SJCRH30 (cell line): ENCODE measurements around the gene CREB5. TPM values are rescaled to one million over a fixed set of nuclear protein-coding genes. Genes with fewer than 3 reads are reported as not detected.
"Not testable (repeated sequence)": the region's sequence is repeated elsewhere in the genome, so short reads cannot be mapped to it uniquely, and the experiment has no call there.

Experiments used
- DNase-seq, 2 experiments: peaks; one replicate each; pipeline ENCODE4 v3.0.0-alpha.2; 2015 to 2020
- H3K27ac ChIP-seq: fragments of 250-450 bp; sonication (Bioruptor Pico); 2 replicates; pipeline ENCODE4 v1.5.1; 2020; ENCODE audit warnings: mild to moderate bottlenecking, moderate library complexity
- H3K27me3 ChIP-seq: fragments of 250-450 bp; sonication (Bioruptor Pico); 2 replicates; pipeline ENCODE4 v1.5.1; 2020; ENCODE audit warnings: mild to moderate bottlenecking, moderate library complexity
- H3K36me3 ChIP-seq: fragments of 250-450 bp; sonication (Bioruptor Pico); 2 replicates; pipeline ENCODE4 v1.5.1; 2020; ENCODE audit warnings: mild to moderate bottlenecking, moderate library complexity
- H3K4me1 ChIP-seq: fragments of 250-450 bp; sonication (Bioruptor Pico); 2 replicates; pipeline ENCODE4 v1.5.1; 2020; ENCODE audit warnings: mild to moderate bottlenecking, moderate library complexity
- H3K4me3 ChIP-seq: fragments of 250-450 bp; sonication (Bioruptor Pico); 2 replicates; pipeline ENCODE4 v1.5.1; 2020; ENCODE audit warnings: mild to moderate bottlenecking, moderate library complexity
- H3K9me3 ChIP-seq: fragments of 250-450 bp; sonication (Bioruptor Pico); replicated peaks from 2 replicates; pipeline ENCODE4 v1.5.1; 2020; ENCODE audit warnings: mild to moderate bottlenecking, moderate library complexity
- total RNA-seq: library from RNA; depleted of rRNA; stranded (reverse); fragments of >200 nt; shearing (Covaris generic); gene quantifications from 2 replicates; pipeline ENCODE4 v1.2.3, GENCODE V29; 2014

CREB5 gene
- total RNA-seq, 1 experiment from 2014 or later: 20.8 TPM

- no peak for DNase-seq
- H3K4me1 ChIP-seq: peaks cover 22% of the 10 kb centered on the region
- no peak overlapping the region for H3K27ac ChIP-seq
- no peaks in the 10 kb centered on the region for H3K27me3 ChIP-seq
- H3K4me3 ChIP-seq: no peak overlapping the region
- H3K36me3 ChIP-seq: no peaks in the 10 kb centered on the region
- no peaks in the 10 kb centered on the region for H3K9me3 ChIP-seq
Observed at GRCh38 chr7:28392289-28392688, 20.0 kb upstream of the CREB5 start.

GRCh38 chr7:28395404-28395803 lies 16.9 kb upstream of the CREB5 start:
- Histone ChIP-seq H3K27me3 (no peaks in the 10 kb centered on the region), H3K4me3 (no peak overlapping the region), H3K9me3 (no peaks in the 10 kb centered on the region), H3K36me3 (no peaks in the 10 kb centered on the region), H3K27ac (no peak overlapping the region), H3K4me1 (peaks cover 18% of the 10 kb centered on the region)
- no peak for DNase-seq

GRCh38 chr7:28395831-28396230 lies 16.5 kb upstream of the CREB5 start:
- no peaks in the 10 kb centered on the region for H3K27me3 ChIP-seq
- DNase-seq: peak in 1 of 2 experiments; percentile 29
- no peak overlapping the region for H3K4me3 ChIP-seq

GRCh38 chr7:28397141-28397540 lies 15.2 kb upstream of the CREB5 start:
- H3K9me3 ChIP-seq: no peaks in the 10 kb centered on the region; the same call in 1 of the 2 replicates
- no peak for DNase-seq
- H3K36me3 ChIP-seq: no peaks in the 10 kb centered on the region
- H3K27me3 ChIP-seq: no peaks in the 10 kb centered on the region
- no peak overlapping the region for H3K4me3 ChIP-seq
- H3K4me1 ChIP-seq: peaks cover 18% of the 10 kb centered on the region
- no peak overlapping the region for H3K27ac ChIP-seq

More at GRCh38 chr7:28395831-28396230, 16.5 kb upstream of the CREB5 start:
- Histone ChIP-seq H3K36me3 (no peaks in the 10 kb centered on the region), H3K27ac (no peak overlapping the region; the same call in 1 of the 2 replicates), H3K9me3 (no peaks in the 10 kb centered on the region), H3K4me1 (peaks cover 18% of the 10 kb centered on the region)

- Histone ChIP-seq H3K27ac (no peak overlapping the region), H3K4me1 (peaks cover 9% of the 10 kb centered on the region), H3K36me3 (no peaks in the 10 kb centered on the region), H3K27me3 (no peaks in the 10 kb centered on the region), H3K9me3 (no peaks in the 10 kb centered on the region; the same call in 1 of the 2 replicates), H3K4me3 (no peak overlapping the region)
- no peak for DNase-seq
Observed at GRCh38 chr7:28400838-28401360, 11.4 kb upstream of the CREB5 start.

- not testable (repeated sequence) for H3K9me3 ChIP-seq, H3K27ac ChIP-seq, DNase-seq, H3K4me3 ChIP-seq, H3K27me3 ChIP-seq, H3K36me3 ChIP-seq, H3K4me1 ChIP-seq
Observed at GRCh38 chr7:28401567-28401966, 10.8 kb upstream of the CREB5 start.

GRCh38 chr7:28405662-28406061 lies 6.7 kb upstream of the CREB5 start:
- no peak overlapping the region for H3K27ac ChIP-seq
- H3K9me3 ChIP-seq: no peaks in the 10 kb centered on the region; the same call in 1 of the 2 replicates
- H3K27me3 ChIP-seq: no peaks in the 10 kb centered on the region
- H3K36me3 ChIP-seq: no peaks in the 10 kb centered on the region
- no peaks in the 10 kb centered on the region for H3K4me1 ChIP-seq
- H3K4me3 ChIP-seq: no peak overlapping the region
- no peak for DNase-seq

- Histone ChIP-seq H3K9me3 (no peaks in the 10 kb centered on the region; the same call in 1 of the 2 replicates), H3K27ac (no peak overlapping the region), H3K36me3 (no peaks in the 10 kb centered on the region), H3K4me3 (no peak overlapping the region), H3K27me3 (no peaks in the 10 kb centered on the region), H3K4me1 (no peaks in the 10 kb centered on the region)
- DNase-seq: peak in 1 of 2 experiments; percentile 27
Observed at GRCh38 chr7:28406192-28406591, 6.1 kb upstream of the CREB5 start.

GRCh38 chr7:28407651-28408050 lies 4.7 kb upstream of the CREB5 start:
- no peaks in the 10 kb centered on the region for H3K4me1 ChIP-seq
- H3K36me3 ChIP-seq: no peaks in the 10 kb centered on the region
- H3K27ac ChIP-seq: no peak overlapping the region
- H3K4me3 ChIP-seq: no peak overlapping the region
- H3K27me3 ChIP-seq: no peaks in the 10 kb centered on the region
- no peaks in the 10 kb centered on the region for H3K9me3 ChIP-seq
- no peak for DNase-seq

- DNase-seq: no peak
- H3K27ac ChIP-seq: no peak overlapping the region
- peak overlapping the region; percentile 65 for H3K4me3 ChIP-seq
Observed at GRCh38 chr7:28408105-28408959, 4.0 kb upstream of the CREB5 start.

GRCh38 chr7:28408960-28409715 lies 3.2 kb upstream of the CREB5 start:
- no peaks in the 10 kb centered on the region for H3K36me3 ChIP-seq
- H3K4me3 ChIP-seq: peak overlapping the region; percentile 65
- DNase-seq: peak; percentile 98
- H3K4me1 ChIP-seq: no peaks in the 10 kb centered on the region
- peak overlapping the region; percentile 77 for H3K27ac ChIP-seq
- no peaks in the 10 kb centered on the region for H3K27me3 ChIP-seq
- H3K9me3 ChIP-seq: no peaks in the 10 kb centered on the region

More at GRCh38 chr7:28408105-28408959, 4.0 kb upstream of the CREB5 start:
- Histone ChIP-seq H3K9me3 (no peaks in the 10 kb centered on the region), H3K4me1 (no peaks in the 10 kb centered on the region), H3K27me3 (no peaks in the 10 kb centered on the region), H3K36me3 (no peaks in the 10 kb centered on the region)

- Histone ChIP-seq H3K27ac (peak overlapping the region; percentile 77), H3K4me1 (no peaks in the 10 kb centered on the region), H3K36me3 (no peaks in the 10 kb centered on the region), H3K27me3 (no peaks in the 10 kb centered on the region), H3K4me3 (peak overlapping the region; percentile 65), H3K9me3 (no peaks in the 10 kb centered on the region)
- peak; percentile 69 to 71 for DNase-seq
Observed at GRCh38 chr7:28409716-28410627, 2.3 kb upstream of the CREB5 start.

- Histone ChIP-seq H3K36me3 (no peaks in the 10 kb centered on the region), H3K9me3 (no peaks in the 10 kb centered on the region), H3K27me3 (no peaks in the 10 kb centered on the region), H3K27ac (peak overlapping the region; percentile 77; the same call in 1 of the 2 replicates), H3K4me1 (no peaks in the 10 kb centered on the region), H3K4me3 (peak overlapping the region; percentile 65)
- DNase-seq: peak; percentile 56 to 61
Observed at GRCh38 chr7:28410628-28411531, 1.4 kb upstream of the CREB5 start.
